Immature natural killer cell (primary cell): ENCODE data around the gene CAMK1D. TPM values are rescaled to one million over a fixed set of nuclear protein-coding genes. Genes with fewer than 3 reads are reported as not detected.
"Not testable (repeated sequence)": the region's sequence is repeated elsewhere in the genome, so short reads cannot be mapped to it uniquely, and the experiment has no call there.

ENCODE experiments used
- DNase-seq, 3 donors: peaks; one replicate each; pipeline ENCODE4 v3.0.0; 2022; ENCODE audit warnings: mixed read lengths in 1 of 3
- H3K27ac Mint-ChIP-seq, 6 donors: one replicate each; pipeline ENCODE4 v1.8.0; 2020; ENCODE audit warnings: mixed read lengths in 6 of 6, mild to moderate bottlenecking in 5 of 6, inconsistent platforms in 4 of 6, moderate library complexity in 3 of 6
- H3K27me3 Mint-ChIP-seq, 3 donors: one replicate each; pipeline ENCODE4 v1.8.0; 2020 to 2021; ENCODE audit warnings: low read depth in 3 of 3, mild to moderate bottlenecking in 3 of 3, mixed read lengths in 3 of 3, moderate library complexity in 3 of 3, inconsistent platforms in 1 of 3
- H3K36me3 Mint-ChIP-seq, 3 donors: one replicate each; pipeline ENCODE4 v1.8.0; 2020; ENCODE audit warnings: mixed read lengths in 3 of 3, inconsistent platforms in 2 of 3, mild to moderate bottlenecking in 2 of 3
- H3K4me1 Mint-ChIP-seq, 2 donors: one replicate each; pipeline ENCODE4 v1.8.0; 2020; ENCODE audit warnings: inconsistent platforms in 2 of 2, mild to moderate bottlenecking in 2 of 2, mixed read lengths in 2 of 2, moderate library complexity in 1 of 2
- H3K4me3 Mint-ChIP-seq, 5 donors: one replicate each; pipeline ENCODE4 v1.8.0; 2020; ENCODE audit warnings: mild to moderate bottlenecking in 5 of 5, mixed read lengths in 5 of 5, inconsistent platforms in 3 of 5, moderate library complexity in 3 of 5
- H3K9me3 Mint-ChIP-seq, 6 donors: one replicate each; pipeline ENCODE4 v1.8.0; 2020; ENCODE audit warnings: mild to moderate bottlenecking in 6 of 6, mixed read lengths in 6 of 6, inconsistent platforms in 4 of 6, moderate library complexity in 3 of 6
- polyA plus RNA-seq, 3 donors: library from polyadenylated mRNA; unstranded; fragments of 300-500 nt; fragmentation: Illumina TruSeq; gene quantifications; one replicate each; pipeline ENCODE4 v1.2.3, GENCODE V29; 2021

Gene CAMK1D
- polyA plus RNA-seq, 3 donors from 2014 or later, result 5.3 to 19.3 (median 7.7) TPM

- H3K27me3 Mint-ChIP-seq, result peaks cover 7 to 11% (median 8%) of the 10 kb centered on the region in 3 donors
- no peak overlapping the region for H3K27ac Mint-ChIP-seq
- H3K4me3 Mint-ChIP-seq, result no peak overlapping the region
- H3K9me3 Mint-ChIP-seq, result no peaks in the 10 kb centered on the region
- no peak for DNase-seq
- H3K36me3 Mint-ChIP-seq, result no peaks in the 10 kb centered on the region
- no peaks in the 10 kb centered on the region for H3K4me1 Mint-ChIP-seq
These were observed 499.3 kb downstream of the CAMK1D start for GRCh38 chr10:12848439-12849173.

- Mint-ChIP-seq H3K4me1 (no peaks in the 10 kb centered on the region), H3K9me3 (no peaks in the 10 kb centered on the region), H3K27me3 (peaks cover 7 to 9% (median 8%) of the 10 kb centered on the region in 3 donors), H3K4me3 (no peak overlapping the region), H3K27ac (no peak overlapping the region), H3K36me3 (no peaks in the 10 kb centered on the region)
- no peak for DNase-seq
These were observed 500.2 kb downstream of the CAMK1D start for GRCh38 chr10:12849319-12850181.

- DNase-seq, result no peak
- no peak overlapping the region for H3K4me3 Mint-ChIP-seq
- H3K4me1 Mint-ChIP-seq, result no peaks in the 10 kb centered on the region
- peaks cover 5 to 9% (median 8%) of the 10 kb centered on the region in 3 donors for H3K27me3 Mint-ChIP-seq
- no peaks in the 10 kb centered on the region for H3K36me3 Mint-ChIP-seq
- peaks cover 0 to 1% (median 0%) of the 10 kb centered on the region in 6 donors for H3K9me3 Mint-ChIP-seq
- no peak overlapping the region for H3K27ac Mint-ChIP-seq
These were observed 503.3 kb downstream of the CAMK1D start for GRCh38 chr10:12852687-12853086.

GRCh38 chr10:12854988-12855387, 505.6 kb downstream of the CAMK1D start:
- DNase-seq, result no peak
- Mint-ChIP-seq H3K4me1 (no peaks in the 10 kb centered on the region), H3K27ac (no peak overlapping the region), H3K27me3 (peaks cover 4 to 11% (median 9%) of the 10 kb centered on the region in 3 donors), H3K36me3 (no peaks in the 10 kb centered on the region), H3K9me3 (peaks cover 0 to 1% (median 0%) of the 10 kb centered on the region in 6 donors), H3K4me3 (no peak overlapping the region)

DNA sequence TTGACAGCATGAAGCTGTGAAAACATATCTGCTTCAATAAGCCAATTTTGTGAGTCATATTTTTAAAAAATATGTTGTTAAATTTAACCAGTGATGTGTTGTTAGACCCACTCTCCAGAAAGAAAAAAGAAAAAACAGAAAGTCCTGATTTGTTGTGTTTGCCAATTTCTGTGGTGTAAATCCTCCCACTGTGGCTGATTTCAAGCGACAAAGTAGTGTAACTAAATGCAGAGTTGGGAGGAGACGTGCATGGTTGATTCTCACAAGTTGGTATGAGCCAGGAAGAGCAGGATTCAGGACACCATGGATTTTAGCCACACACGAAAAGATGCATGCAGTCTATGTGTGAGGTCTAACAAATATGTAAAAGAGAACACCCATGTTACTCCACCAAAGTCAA, 513.1 kb downstream of the CAMK1D start:
- Mint-ChIP-seq H3K27ac (no peak overlapping the region), H3K36me3 (no peaks in the 10 kb centered on the region), H3K27me3 (peaks cover 0 to 5% (median 5%) of the 10 kb centered on the region in 3 donors), H3K4me3 (no peak overlapping the region), H3K4me1 (no peaks in the 10 kb centered on the region), H3K9me3 (peaks cover 0 to 3% (median 0%) of the 10 kb centered on the region in 6 donors)
- no peak for DNase-seq

DNA sequence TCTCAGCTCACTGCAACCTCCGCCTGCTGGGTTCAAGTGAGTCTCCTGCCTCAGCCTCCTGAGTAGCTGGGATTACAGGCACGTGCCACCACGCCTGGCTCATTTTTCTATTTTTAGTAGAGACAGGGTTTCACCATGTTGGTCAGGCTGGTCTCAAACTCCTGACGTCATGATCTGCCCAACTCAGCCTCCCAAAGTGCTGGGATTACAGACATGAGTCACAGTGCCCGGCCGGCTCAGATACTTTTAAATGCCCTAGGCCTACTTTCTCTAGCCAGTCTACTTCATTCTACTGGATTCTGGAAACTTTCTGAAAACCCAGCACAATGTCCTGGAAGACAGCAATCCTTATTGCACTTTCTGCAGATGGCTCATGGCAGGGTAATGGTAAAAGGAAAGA, 516.2 kb downstream of the CAMK1D start:
- not testable (repeated sequence) for H3K9me3 Mint-ChIP-seq, H3K4me3 Mint-ChIP-seq, H3K27ac Mint-ChIP-seq, H3K27me3 Mint-ChIP-seq, DNase-seq, H3K4me1 Mint-ChIP-seq, H3K36me3 Mint-ChIP-seq

GRCh38 chr10:12868229-12868628, 518.9 kb downstream of the CAMK1D start:
- Mint-ChIP-seq H3K4me1 (no peaks in the 10 kb centered on the region), H3K27ac (no peak overlapping the region), H3K4me3 (no peak overlapping the region), H3K9me3 (no peaks in the 10 kb centered on the region), H3K36me3 (no peaks in the 10 kb centered on the region), H3K27me3 (peaks cover 1 to 9% (median 3%) of the 10 kb centered on the region in 3 donors)
- no peak for DNase-seq

DNA sequence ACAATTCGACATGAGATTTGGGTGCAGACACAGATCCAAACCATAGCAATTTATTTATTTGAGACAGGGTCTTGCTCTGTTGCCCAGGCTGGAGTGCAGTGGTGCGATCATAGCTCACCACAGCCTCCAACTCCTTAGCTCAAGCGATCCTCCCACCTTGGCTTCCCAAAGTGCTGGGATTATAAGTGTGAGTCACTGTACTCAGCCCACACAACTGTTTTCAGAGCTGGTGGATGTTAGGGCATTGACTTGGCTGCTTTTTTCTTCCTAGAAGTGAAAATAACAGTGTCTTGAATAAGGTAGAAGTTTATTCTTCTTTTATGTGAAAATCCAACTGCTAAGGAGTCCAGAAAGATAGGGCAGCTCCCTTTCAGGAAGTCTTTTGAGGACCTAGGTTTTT, 520.1 kb downstream of the CAMK1D start:
- Mint-ChIP-seq H3K9me3 (no peaks in the 10 kb centered on the region), H3K27ac (no peak overlapping the region), H3K27me3 (peaks cover 3 to 14% (median 3%) of the 10 kb centered on the region in 3 donors), H3K36me3 (no peaks in the 10 kb centered on the region), H3K4me3 (no peak overlapping the region), H3K4me1 (no peaks in the 10 kb centered on the region)
- DNase-seq, result no peak

- H3K27ac Mint-ChIP-seq, result no peak overlapping the region
- H3K9me3 Mint-ChIP-seq, result no peaks in the 10 kb centered on the region
- no peak overlapping the region for H3K4me3 Mint-ChIP-seq
- no peaks in the 10 kb centered on the region for H3K36me3 Mint-ChIP-seq
- peaks cover 1 to 20% (median 3%) of the 10 kb centered on the region in 3 donors for H3K27me3 Mint-ChIP-seq
- H3K4me1 Mint-ChIP-seq, result no peaks in the 10 kb centered on the region
- DNase-seq, result no peak
These were observed 523.2 kb downstream of the CAMK1D start for GRCh38 chr10:12872577-12872976.

DNA sequence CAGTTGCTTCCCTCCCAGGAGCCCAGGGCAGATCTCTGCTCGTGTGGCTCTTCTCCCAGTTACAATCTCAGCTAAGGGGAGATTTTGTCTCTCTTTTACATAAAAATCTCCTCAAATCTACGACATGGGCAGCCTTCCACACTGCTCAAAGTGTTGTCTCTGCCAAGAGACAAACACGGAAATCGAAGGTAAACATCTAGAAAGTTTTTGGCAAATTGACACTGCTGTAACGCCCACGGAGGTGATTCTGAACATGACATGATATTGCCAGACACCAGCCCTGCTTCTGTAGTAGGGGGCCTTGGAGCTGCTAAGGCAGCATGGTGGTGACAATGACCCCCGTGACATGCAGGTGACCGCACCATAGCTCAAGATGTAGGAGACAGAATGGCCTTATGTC, 523.8 kb downstream of the CAMK1D start:
- H3K36me3 Mint-ChIP-seq, result no peaks in the 10 kb centered on the region
- no peaks in the 10 kb centered on the region for H3K9me3 Mint-ChIP-seq
- H3K27me3 Mint-ChIP-seq, result peaks cover 1 to 20% (median 3%) of the 10 kb centered on the region in 3 donors
- no peaks in the 10 kb centered on the region for H3K4me1 Mint-ChIP-seq
- H3K27ac Mint-ChIP-seq, result no peak overlapping the region
- no peak overlapping the region for H3K4me3 Mint-ChIP-seq
- DNase-seq, result no peak

DNA sequence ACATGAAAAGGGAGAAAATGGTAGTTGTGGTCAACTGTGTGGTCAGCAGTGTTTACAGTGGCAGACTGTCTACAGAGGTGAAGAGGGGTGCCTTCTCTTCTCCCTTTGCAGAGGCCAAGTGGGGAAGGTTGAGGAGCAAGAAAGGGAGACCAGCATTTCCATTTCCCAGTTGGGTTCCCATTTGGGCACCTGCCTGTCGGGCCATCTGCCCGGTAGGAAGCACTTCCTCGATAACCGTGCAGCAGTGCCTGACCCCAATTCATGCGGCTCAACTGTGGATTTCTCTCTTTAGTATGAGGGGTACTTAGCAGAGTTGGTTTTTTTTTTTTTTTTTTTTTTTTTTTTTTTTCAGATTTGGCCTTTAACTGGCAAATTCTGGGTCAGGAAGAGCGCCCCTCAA, 525.2 kb downstream of the CAMK1D start:
- no peaks in the 10 kb centered on the region for H3K36me3 Mint-ChIP-seq
- H3K4me3 Mint-ChIP-seq, result no peak overlapping the region
- no peak for DNase-seq
- no peak overlapping the region for H3K27ac Mint-ChIP-seq
- H3K4me1 Mint-ChIP-seq, result no peaks in the 10 kb centered on the region
- H3K27me3 Mint-ChIP-seq, result peaks cover 1 to 20% (median 3%) of the 10 kb centered on the region in 3 donors
- no peaks in the 10 kb centered on the region for H3K9me3 Mint-ChIP-seq

DNA sequence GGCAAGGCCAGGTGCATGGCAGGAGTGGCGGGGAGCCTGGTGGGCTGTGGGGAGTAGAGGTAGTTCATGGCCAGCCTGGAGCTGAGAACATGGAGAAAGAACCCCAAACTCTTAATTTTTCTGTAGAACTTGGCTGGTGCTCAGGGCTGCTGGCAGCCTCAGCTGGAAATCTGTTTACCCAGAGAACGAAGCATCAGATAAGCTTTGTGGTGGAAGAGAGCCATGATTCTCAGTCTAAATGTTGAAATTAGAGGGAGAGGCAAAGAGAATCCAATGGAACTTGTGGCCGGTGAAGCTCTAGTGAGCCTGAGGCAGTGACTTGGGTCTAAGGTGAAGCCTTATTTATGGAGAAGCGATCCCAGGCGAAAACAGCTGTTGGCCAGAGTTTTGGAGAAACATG, 525.8 kb downstream of the CAMK1D start:
- no peaks in the 10 kb centered on the region for H3K36me3 Mint-ChIP-seq

DNA sequence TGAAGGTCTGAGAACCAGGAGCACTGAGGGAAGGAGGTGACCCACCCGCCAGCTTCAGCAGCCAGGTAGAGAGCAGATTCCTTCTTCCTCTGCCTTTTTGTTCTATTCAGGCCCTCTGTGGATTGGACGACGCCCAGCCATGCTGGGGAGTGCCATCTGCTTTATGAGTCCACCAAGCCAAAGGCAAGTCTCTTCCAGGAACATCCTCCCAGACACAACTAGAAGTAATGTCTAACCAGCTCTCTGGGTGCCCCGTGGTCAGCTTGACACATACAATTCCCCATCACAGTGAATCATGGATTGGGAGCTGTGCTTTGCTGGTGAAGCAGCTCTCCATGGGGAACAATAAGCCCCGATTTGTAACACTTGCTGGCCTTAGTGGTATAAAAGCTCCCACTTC, 526.9 kb downstream of the CAMK1D start:
- Mint-ChIP-seq H3K27me3 (peaks cover 0 to 27% (median 5%) of the 10 kb centered on the region in 3 donors), H3K4me1 (no peaks in the 10 kb centered on the region), H3K27ac (no peak overlapping the region), H3K36me3 (no peaks in the 10 kb centered on the region), H3K9me3 (no peaks in the 10 kb centered on the region), H3K4me3 (no peak overlapping the region)
- no peak for DNase-seq

More for the DNA sequence above, 525.8 kb downstream of the CAMK1D start:
- Mint-ChIP-seq H3K9me3 (no peaks in the 10 kb centered on the region), H3K4me1 (no peaks in the 10 kb centered on the region), H3K4me3 (no peak overlapping the region), H3K27ac (no peak overlapping the region), H3K27me3 (peaks cover 1 to 20% (median 3%) of the 10 kb centered on the region in 3 donors)
- no peak for DNase-seq

- no peak overlapping the region for H3K27ac Mint-ChIP-seq
- H3K27me3 Mint-ChIP-seq, result peaks cover 0 to 24% (median 7%) of the 10 kb centered on the region in 3 donors
- no peak overlapping the region for H3K4me3 Mint-ChIP-seq
- no peak for DNase-seq
- H3K36me3 Mint-ChIP-seq, result no peaks in the 10 kb centered on the region
- no peaks in the 10 kb centered on the region for H3K4me1 Mint-ChIP-seq
- no peaks in the 10 kb centered on the region for H3K9me3 Mint-ChIP-seq
These were observed 527.8 kb downstream of the CAMK1D start for GRCh38 chr10:12877150-12877549.
